Right renal cortex interstitium (tissue), 3 donors: ENCODE measurements around the gene PACRG. TPM values are rescaled to one million over a fixed set of nuclear protein-coding genes. Genes with fewer than 3 reads are reported as not detected.

Experiments
- DNase-seq, 3 donors: peaks; one replicate each; pipeline ENCODE4 v3.0.0-alpha.2; 2013; ENCODE audit warnings: low read depth in 3 of 3, low spot score in 2 of 3
- polyA plus RNA-seq, 3 donors: library from polyadenylated mRNA; unstranded; fragments of 120-200 nt; gene quantifications; one replicate each; pipeline ENCODE4 v1.2.1, GENCODE V29; 2013; ENCODE audit not compliant: insufficient read length in 3 of 3

Gene PACRG
- polyA plus RNA-seq, 3 donors: 14.0 to 20.8 (median 20.7) TPM

DNA sequence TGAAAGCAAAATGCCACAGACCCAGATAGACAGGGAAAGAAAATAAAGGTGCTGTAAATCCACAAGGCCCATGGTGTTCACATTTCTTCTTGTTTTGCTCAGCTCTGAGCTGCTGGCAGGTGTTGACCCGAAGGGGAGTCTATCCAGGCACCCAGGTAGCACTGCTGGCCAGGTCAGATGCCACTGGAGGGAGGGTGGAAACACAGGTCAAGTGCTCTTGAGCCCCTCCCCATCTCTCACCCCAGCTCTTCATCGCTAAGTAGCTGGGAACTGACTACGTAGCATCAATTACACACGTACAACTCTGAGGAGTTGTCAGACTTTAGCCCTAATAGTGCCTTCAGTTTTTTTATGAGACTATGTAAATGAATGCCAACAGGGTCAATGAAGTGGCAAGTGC is 399.0 kb downstream of the PACRG start:
- no peak for DNase-seq

DNA sequence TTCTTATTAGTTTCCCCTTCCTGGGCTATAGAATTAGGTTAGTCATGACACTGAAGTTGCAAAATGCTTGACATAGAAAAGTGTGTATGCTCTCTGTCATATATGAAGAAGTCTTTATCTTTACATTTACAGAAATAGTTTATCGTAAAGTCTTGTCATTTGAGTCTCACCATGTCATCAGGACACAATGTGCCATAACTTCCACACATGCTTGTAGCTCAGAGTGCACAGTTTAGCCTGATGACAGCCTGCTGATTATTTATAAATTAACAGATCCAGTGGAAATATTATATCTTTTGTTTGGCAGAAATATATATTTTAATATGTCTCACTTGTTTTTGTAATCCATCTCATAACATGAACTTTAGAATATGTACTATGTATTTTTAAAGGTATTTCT is 399.8 kb downstream of the PACRG start:
- DNase-seq: no peak

DNA sequence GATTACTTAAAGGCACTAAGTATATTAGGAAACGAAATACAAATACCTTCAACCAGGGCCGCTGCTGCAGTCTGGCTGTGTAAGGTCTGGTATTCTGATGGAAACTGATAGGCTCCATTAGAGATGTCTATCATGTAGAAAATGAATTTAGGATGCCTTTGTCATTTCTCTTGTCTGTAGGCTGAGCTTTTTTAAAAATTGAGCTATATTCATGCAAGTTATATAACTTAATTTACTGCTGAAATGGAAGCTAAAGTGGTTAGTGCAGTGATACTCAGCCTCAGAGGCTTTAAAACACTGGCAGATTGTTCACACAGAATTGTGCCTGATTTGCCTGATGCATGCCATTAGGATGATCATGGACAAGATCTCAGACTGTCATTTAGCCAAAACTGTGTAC is 400.6 kb downstream of the PACRG start:
- no peak for DNase-seq

DNA sequence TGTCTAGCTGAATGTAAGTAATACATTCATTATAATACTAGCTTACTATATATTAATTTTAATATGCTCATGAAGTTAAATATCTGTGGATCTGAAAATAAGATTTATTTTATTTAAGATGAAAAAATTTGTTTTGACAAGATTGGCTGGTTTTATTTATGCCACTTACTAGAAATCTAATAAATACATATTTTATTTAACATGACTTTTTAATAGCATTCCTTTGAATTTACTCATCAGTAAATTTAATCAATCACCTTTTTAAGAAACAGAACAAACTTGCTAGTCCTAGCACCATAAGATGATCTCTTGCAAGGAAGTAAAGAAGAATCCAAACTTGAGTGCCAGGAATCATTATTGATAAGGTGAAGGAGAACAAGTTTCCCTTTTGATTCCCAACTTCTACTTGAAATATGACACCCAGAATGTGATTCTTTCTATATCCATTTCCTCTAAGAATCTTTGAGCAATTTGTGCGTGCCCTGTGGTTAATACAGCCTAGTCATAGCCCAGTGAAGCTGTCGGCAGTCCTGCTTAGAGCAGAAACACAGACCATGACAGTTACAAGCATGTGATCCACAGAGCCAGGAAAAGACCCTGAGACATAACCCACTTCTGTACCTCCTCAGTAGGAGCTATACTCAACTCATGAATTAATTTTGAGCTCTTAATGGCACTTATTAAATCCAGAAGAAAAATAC is 404.4 kb downstream of the PACRG start:
- DNase-seq: no peak

DNA sequence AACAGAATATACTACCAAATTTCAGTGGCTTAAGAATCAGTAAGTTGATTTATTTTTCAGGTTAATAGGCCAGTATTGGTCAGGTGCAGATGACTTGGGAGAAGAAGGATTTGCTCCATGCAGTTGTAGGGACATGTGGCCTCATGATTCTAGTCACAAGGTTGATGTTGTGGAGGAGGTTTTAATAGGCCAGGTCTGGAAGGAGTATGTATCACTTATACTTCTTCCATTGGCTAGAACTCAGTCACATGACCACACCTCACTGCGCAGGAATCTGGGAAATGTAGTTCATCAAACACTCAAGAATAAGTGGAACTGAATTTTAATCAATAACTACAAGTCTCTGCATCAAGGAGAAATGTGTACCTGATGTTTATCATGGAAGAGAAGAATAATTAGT is 405.2 kb downstream of the PACRG start:
- DNase-seq: no peak

DNA sequence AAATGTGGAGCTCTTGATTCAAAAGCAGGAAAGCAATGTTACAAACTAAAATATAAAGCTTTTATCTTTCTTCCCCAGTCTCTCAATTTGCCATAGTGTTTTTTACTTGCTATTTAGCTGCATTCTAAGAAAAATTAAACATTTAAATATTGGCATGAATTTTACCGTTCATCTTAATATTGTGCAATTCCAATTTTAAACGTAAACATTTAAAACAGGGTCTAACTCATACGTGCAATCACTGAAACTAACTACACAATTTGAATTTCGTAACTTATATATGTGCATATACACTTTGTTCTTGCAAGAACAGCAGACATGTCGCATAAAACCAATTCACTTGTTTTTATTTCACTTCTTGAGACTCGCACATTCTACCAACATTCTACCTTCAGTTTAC is 405.9 kb downstream of the PACRG start:
- DNase-seq: no peak

DNA sequence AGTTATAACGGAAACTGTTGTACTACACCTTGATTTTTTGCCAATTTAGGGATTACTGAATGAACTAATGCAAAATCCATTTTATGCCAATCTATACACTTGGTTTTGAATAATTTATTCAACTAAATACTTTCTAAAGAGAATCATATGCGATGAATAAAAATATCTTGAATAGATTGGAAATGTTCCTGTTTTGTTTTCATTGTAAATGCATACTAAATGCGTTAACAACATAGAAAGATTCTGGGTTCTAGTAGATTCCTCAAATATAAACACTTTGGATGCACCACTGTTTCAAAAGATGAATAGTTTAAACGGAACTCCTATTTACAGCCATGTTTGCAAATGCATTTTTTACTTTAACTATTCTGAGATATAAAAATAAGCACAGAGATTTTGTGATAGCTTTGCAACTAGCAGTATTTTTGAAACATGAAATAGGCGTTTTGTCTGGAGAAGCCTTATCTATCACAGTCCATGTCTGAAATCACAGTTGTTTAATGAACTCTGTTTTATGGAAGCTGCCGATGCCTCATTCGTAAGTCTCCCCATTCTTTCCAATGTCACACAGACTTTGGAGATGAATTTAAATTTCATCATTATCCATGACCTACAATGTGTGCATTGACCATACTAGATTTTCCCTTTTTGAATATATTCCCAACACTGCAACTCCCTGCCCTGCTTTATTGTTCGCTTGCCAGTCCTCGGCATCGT is 409.1 kb downstream of the PACRG start:
- no peak for DNase-seq

DNA sequence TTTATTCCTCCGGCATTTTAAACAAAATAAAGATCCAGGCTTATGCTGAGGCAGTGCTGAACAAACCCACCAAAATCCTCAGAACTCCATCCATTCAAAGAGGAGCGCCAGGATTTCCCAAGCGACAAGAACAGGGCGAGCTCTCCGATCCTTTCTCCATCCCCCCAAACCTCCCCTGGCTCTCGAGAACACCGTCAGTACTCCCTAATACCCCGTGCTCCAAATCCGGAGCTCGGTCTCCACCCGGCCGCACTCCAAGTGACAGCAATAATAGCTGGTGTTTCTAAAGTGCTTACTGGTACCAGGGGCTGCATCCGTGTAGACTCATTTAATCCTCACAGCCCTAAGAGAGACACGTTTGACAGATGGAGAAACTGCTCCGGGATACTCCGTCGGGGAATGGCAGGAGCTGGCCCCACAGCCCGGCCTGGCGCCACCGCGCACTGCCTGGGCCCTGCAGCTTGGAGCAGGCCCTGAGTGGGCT is 409.7 kb downstream of the PACRG start:
- DNase-seq: no peak

DNA sequence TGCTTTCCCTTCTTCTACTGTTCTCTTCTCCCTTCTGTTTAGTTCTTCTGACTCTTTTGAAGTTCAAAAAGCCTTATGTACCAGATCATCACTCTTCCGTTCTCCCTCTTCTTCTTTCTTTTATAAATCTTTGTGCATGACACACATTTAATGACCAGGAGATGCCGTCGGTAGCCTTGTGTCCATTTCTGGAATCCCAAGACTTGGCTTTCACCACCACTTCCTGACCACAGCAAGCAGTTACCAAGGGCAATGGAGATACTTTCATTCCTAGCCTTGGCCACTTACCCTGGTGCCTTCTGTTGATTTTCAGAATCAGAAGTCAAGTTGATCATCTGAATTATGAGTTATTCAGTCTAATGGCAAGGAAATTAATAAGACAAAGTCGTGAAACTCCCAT is 418.3 kb downstream of the PACRG start:
- no peak for DNase-seq

DNA sequence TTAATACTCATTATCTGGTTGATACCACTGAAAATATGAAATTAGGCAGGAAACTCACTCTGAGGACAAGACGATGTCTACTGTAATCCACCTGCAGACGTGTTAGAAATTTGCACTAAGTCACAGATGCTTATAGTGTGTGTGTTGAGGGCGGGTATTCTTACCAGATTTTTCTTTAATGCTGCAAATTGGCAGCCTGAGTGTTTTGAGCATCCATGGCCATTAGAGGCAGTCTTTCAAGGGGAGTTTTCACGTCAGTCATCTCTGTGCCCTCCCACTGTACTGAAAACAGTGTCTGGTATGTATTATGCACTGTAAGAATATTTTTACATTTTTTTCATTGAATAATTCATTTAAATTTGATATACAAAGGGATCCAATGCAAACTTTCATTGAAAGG is 420.2 kb downstream of the PACRG start:
- DNase-seq: no peak

DNA sequence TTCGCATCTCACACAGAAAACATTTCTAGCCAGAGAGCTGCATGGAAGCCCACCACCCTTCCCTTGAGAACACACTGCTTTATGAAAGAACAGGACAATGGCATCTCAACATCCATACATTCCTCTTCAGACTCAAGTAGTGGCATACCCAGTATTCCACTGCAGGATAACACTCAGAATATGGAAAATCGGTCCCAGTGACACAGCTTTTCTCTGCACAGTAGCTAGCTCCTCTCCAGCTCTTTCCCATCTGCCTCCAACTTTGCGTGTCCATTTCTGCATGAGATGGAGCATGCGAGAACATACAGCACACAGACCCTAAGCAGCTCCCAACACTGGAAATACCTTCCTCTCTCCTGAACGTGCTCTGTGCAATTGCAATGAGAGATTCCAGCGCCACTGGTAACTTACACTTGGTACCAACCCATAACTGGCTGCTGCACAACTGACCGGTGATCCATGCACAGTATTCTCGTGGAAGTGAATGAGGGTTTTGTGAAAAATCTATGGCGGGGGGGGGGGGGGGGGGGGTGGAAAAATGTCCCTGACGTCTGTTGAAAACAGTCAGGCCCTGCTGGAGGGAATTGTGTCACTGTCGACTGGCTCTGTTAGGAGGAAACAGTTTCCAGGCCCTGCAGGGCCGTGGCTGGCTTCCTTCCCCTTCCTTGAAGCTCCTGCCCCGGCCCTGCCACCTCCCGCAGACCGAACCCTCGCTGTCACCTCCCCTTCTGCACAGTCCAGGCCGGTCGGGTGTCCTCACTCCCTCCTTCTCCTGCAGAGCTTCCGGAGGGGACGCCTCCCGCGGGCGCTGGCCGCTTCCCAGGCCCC is 420.9 kb downstream of the PACRG start:
- DNase-seq: no peak

DNA sequence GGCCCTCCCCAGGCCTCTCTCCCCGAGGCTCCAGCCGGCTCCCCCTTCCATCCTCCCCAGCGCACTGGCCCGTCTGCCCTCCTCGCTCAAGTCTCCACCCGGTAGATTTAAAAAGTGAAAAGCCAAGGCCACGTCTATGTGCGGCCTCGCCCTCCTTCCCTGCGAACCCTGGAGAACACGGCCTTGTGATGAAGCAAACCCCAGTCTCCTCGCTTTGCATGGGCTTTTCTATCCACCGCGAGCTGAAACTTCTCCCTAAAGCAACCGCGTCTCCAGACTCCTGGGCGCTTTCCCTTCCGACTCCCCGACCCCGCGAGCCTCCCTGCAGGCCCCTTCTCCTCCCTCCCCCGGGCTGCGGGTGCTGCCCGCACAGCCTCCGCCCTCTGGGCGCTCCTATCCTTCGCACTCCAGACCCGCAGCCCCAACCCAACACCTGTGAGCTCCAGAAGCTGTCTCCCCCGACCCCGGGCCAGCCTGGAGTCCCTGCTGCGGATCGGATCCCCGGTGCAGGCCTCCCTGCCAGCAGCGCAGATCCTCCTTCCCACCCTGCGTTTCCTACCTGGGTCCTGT is 421.6 kb downstream of the PACRG start:
- DNase-seq: no peak

DNA sequence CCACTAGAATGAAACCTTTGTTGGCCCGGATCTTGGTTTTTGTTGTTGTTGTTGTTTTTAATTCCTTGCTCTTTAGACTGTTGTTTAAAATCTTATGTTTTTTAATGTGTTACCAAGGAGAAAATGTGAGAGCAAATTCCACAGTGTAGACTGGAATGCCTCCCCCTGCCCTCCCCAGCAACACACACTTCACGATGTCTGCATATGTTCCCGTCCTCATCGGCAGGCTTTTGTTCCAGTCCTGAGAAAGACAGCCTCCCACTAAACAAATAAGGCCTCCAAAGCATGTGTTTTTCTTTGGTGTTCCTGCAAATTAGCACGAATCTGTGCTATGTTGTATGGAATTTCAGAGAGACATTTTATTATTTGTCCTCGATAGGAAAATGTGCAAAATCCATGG is 423.4 kb downstream of the PACRG start:
- no peak for DNase-seq

DNA sequence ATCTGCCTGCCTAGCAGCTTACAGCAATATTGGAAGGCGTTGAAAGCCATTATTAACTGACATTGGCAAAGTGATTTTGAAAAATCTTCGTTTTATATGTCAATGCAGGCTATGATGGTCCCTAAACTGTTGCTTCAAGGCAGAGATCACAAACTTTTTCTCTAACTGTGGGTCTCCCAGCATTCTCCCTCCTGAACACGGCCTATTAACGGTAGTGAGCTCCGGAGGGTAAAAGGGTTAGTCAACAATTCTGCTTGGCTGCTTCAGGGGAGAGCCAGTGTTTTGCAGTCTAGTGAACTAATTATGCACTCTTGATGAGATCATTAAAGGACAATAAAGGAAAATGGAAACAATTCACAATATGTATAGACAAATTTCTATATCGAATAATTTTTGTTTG is 424.9 kb downstream of the PACRG start:
- DNase-seq: no peak

DNA sequence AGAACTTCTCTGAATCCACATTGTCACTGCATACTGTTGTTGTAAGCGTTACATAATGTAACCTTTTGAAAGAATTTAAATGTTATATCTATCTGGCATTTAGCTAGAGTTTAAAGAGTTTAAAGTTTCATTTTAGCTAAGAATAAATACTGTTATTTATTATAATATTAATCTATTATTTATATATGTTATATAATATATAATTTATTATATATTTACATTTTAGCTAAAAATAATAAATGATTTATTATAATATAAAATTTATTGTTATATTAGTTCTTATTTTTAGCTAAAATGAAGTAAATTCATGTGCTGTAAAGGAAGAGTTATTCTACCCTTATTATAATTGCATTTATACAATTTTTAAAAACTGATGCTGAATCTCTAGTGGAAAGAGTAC is 431.3 kb downstream of the PACRG start:
- DNase-seq: no peak

DNA sequence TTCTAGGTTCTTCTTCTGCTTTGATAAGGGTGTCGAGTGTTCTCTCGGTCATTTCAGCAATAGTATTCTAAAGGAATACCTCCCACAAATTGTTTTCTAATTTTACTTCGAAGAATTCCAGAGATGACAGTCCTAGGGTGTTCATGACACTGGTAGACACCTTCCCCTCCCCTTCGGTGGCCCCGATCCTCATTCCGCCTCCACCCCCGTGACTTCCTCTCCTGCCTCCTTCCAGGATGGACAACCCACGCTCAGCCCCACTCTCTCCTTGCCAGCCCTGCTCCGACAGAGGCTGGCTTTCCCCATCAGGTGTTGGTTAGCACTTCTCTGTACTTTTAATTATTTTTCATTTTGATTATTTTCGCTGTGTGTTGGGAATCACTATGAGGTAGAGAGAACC is 431.9 kb downstream of the PACRG start:
- DNase-seq: no peak

DNA sequence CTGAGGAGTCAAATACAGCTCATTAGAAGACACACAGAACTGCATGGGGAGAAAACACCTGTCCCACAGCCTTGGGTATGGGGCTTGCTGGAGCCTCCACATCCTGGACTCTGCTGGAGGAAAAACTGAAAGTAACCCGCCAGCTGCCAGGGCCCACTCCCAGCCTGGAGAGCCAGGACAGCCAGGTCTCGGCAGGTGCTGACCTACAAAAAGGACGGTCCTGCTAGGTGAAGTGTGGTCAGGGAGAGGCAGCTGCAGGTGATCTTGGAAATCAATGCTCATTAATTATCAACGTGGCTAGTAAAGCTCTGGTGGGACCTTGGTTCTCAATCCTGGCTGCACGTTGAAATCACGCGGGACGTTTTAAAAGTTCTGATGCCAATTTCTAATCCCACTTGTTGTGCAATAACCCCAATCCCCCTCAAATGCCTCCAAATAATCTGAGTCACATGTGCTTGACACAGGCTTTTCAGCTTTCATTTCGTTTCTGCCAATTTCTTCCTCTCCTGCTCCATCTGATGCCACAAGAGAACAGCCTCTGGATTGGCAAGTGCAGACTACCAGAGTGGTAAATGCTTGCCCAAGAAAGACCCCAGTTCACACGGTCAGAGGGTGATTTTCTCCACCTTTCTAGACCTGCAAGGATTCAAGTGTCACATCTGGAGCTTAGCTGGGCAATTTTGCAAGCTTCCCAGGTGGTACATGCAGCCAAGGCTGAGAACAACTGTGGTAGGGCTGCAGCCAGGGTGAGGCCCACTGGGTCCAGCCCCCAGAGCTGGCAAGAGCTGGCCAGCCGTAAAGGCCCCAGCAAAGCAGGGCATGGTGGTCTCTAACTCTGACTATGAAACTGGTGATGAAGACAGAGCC is 434.5 kb downstream of the PACRG start:
- DNase-seq: no peak

DNA sequence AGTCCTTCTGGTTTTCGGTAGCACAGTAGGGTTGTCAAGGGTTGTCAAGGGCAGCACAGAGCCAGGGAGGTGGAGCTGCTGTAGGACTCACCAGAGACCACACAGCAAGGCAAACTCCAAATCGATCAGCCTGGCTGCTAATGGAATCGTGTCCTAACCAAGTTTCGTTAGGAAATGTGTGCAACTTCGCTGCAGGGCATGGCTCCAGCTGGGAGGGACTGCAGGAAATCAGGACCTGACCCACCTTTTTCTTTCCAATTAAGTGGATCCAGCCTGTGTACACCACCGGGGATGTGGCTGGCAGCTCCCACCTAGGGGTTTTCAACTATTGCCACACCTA is 435.1 kb downstream of the PACRG start:
- no peak for DNase-seq

DNA sequence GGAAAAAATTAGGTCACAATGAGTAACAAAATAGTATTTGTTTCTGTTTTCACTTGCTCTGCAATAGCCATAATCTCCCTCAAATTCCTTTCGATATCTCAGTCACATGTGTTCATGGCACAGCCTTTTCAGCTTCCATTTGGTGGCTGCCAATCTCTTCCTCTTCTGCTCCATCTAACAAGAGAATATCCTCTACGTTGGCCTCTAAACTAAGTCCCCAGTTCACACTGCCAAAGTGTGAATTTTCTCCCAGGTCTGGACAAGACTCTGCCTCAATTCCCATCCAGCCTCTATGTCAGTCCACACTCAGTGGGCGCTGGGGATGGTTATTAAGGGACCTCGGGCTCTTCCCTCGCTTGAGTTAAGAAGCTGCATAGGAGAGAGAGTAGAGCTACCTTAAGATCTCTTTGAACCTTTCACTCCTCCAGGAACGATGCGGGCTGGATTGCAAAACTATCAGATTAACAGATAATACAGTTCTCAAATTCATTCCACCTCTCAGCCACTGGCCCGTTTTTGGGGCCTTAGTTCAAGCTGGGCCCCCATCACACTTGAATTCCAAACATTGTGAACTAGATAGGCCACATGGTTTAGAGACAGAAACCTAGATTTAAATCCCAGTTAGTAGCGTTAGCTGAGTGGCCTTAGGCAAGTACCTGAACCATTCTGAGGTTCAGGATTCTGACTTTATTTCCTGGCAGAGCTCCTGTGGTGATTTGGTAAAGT is 436.6 kb downstream of the PACRG start:
- no peak for DNase-seq
